Measurements from ENCODE around the gene TRPC4.

DNA sequence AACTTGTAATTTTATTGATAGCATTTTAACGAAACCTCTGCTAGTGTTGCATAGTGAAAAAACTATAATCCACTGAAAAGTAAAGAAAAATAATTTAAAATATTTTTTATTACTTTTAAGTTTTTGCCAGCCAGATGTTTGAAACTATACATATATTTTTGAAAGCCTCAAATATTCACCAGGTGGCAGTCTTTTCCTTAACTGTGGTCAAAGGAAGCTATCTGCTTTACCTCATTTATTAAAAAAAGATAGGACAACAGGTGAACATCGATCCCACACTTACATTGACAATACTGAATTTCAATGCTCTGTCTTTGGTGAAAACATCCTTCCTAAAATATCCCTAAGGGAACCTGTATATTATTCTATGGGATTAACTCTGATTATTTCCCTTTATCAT, 100.5 kb downstream of the TRPC4 start:
- TF ChIP-seq POLR2AphosphoS5 (IDR thresholded peaks at IDR 0.05; ENCODE audit: borderline replicate concordance, low read depth, low read length) (no peak), EZH2 (IDR thresholded peaks at IDR 0.05) (no peak), FOXP2 (optimal IDR thresholded peaks at IDR 0.05; ENCODE audit: control extremely low read depth, extremely low read length, insufficient read depth) (no peak)
